NCI-H510A treated with DMSO at 0.1 percent for 48 hours (cell line): ENCODE measurements around the gene REEP1.
"Not testable (repeated sequence)": the region's sequence is repeated elsewhere in the genome, so short reads cannot be mapped to it uniquely, and the experiment has no call there.

Source experiments
- DNase-seq: peaks from one replicate; lab custom pipeline; 2025; lab: John Stamatoyannopoulos, UW

REEP1 gene

GRCh38 chr2:86283411-86284030 is 53.9 kb downstream of the REEP1 start:
- no peak for DNase-seq

- no peak for DNase-seq
These were observed 56.2 kb downstream of the REEP1 start for GRCh38 chr2:86281066-86281700.

GRCh38 chr2:86280191-86280667 is 57.2 kb downstream of the REEP1 start:
- no peak for DNase-seq

- no peak for DNase-seq
These were observed 61.5 kb downstream of the REEP1 start for GRCh38 chr2:86275962-86276361.

GRCh38 chr2:86275384-86275799 is 62.0 kb downstream of the REEP1 start:
- DNase-seq, result no peak

GRCh38 chr2:86274918-86275275 is 62.5 kb downstream of the REEP1 start:
- peak; percentile 12 for DNase-seq

- DNase-seq, result no peak
These were observed 63.0 kb downstream of the REEP1 start for GRCh38 chr2:86274265-86274917.

- no peak for DNase-seq
These were observed 65.3 kb downstream of the REEP1 start for GRCh38 chr2:86272111-86272510.

GRCh38 chr2:86271248-86271647 is 66.2 kb downstream of the REEP1 start:
- no peak for DNase-seq

- no peak for DNase-seq
These were observed 73.5 kb downstream of the REEP1 start for GRCh38 chr2:86263956-86264355.

GRCh38 chr2:86260978-86261377 is 76.4 kb downstream of the REEP1 start:
- no peak for DNase-seq

- DNase-seq, result no peak
These were observed 79.3 kb downstream of the REEP1 start for GRCh38 chr2:86258106-86258505.

- no peak for DNase-seq
These were observed 80.4 kb downstream of the REEP1 start for GRCh38 chr2:86256982-86257381.

GRCh38 chr2:86256300-86256699 is 81.1 kb downstream of the REEP1 start:
- DNase-seq, result no peak

GRCh38 chr2:86254576-86255538 is 82.6 kb downstream of the REEP1 start:
- DNase-seq, result peak; percentile 20

- no peak for DNase-seq
These were observed 84.0 kb downstream of the REEP1 start for GRCh38 chr2:86253424-86253823.

GRCh38 chr2:86251840-86252266 is 85.6 kb downstream of the REEP1 start:
- DNase-seq, result peak; percentile 67

GRCh38 chr2:86249579-86250391 is 87.6 kb downstream of the REEP1 start:
- DNase-seq, result peak; percentile 8

GRCh38 chr2:86249176-86249575 is 88.2 kb downstream of the REEP1 start:
- no peak for DNase-seq

- DNase-seq, result not testable (repeated sequence)
These were observed 92.2 kb downstream of the REEP1 start for GRCh38 chr2:86245222-86245621.

GRCh38 chr2:86244781-86245180 is 92.6 kb downstream of the REEP1 start:
- not testable (repeated sequence) for DNase-seq
